GM10266 (cell line): ENCODE measurements around the gene PLCB1.

Source experiments
- DNase-seq: peaks from one replicate; pipeline ENCODE4 v3.0.0; 2012; ENCODE audit errors: extremely low spot score
- CTCF ChIP-seq: IDR thresholded peaks from 2 replicates; pipeline ENCODE4 v1.5.1; 2012; ENCODE audit warnings: mild to moderate bottlenecking, low read depth; ENCODE audit not compliant: control insufficient read depth, insufficient read depth; ENCODE audit errors: missing control alignments

Gene PLCB1

GRCh38 chr20:8322662-8323217 is 190.7 kb downstream of the PLCB1 start:
- no peak for DNase-seq
- TF ChIP-seq CTCF = no peak

- no peak for TF ChIP-seq CTCF
- no peak for DNase-seq
Observed at GRCh38 chr20:8326191-8326590, 194.1 kb downstream of the PLCB1 start.

DNA sequence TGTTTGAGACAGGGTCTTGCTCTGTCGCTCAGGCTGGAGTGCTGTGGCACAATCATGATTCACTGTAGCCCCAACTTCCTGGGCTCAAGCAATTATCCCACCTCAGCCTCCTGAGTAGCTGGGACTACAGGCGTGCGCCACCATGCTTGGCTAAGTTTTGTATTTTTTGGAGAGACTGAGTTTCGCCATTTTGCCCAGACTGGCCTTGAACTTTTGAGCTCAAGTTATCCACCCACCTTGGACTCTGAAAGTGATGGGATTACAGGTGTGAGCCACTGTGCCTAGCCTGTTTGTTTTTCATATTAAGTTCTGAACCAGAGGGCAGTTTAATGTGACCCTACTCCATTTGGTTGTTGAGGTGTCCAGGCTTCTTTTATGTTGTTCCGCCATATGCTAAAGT is 194.8 kb downstream of the PLCB1 start:
- no peak for DNase-seq
- no peak for TF ChIP-seq CTCF

- TF ChIP-seq CTCF = no peak
- DNase-seq = no peak
Observed at GRCh38 chr20:8328189-8328588, 196.1 kb downstream of the PLCB1 start.

- TF ChIP-seq CTCF = no peak
Observed at GRCh38 chr20:8330319-8330784, 198.3 kb downstream of the PLCB1 start.

DNA sequence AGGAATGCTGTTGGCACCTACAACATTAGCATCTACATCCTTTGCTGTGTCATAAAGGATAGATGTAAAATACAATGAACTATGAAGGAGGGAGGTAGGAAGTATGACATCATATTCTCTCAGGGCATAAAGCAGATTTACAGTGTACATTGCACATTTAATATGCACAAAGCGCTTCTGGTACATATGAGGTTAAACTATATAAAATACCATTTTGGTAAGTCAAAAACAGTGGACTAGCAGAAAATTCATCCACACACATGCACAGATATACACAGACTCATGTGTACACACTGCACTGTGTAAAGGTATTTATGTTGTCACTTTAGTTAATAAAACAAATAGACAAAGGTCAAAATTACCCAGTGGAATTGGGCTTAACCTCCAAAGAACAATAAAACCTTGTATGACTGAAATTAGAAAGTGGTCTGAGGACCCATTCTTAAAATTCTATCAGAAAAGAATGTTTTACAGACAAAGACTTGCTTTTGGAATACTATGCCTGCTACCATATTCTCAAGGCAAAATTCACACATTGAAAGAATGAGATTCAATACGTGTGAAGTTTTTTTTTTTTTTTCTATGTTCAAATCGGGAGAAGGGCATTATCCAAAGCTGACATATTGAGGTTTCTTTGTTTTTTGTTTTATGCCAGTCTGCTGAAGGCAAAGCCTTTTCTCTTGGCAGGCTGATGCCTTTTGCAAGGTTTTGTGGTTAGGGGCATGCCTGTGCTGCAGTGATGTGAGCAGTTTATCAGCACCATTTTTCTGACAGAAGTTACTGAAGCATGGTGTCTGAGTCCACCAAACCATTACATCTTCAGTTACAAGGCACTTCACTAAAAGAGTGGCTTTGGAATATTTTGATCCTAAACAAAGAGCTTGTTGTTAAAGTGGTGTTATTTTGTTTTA is 199.0 kb downstream of the PLCB1 start:
- DNase-seq = no peak
- TF ChIP-seq CTCF = no peak

More at GRCh38 chr20:8330319-8330784, 198.3 kb downstream of the PLCB1 start:
- no peak for DNase-seq

DNA sequence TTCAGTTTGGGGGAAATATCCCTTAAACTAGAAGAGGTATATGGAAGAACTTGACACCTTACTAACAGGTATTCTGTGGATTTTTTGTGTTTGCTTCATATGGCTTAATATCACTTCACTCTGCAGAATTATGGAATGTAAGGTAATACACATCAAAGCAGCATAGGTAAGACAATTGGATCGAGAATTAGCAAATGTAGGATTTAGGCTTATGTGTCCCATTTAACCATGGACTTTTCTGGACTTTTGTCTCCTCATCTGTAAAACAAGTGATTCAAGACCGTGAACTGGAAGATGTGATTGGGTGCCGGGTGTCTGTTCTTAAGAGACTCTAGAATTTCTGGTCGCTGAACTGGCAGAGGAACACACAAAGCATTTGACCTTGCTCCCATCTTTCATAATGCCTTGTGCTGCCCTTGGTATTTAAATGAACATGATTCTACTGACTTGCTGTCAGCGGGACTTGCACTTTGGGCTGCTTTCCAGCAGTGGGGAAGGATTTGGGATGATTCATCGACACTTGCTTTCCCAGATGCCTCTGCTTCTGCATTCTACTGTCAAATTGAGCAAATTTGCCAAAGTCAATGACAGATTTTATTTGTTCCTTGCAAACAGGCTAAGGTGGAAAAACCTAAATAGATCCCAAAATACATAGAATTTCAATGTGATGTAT is 199.8 kb downstream of the PLCB1 start:
- no peak for DNase-seq
- no peak for TF ChIP-seq CTCF
